ENCODE measurements around the gene PTPRE. TPM values are rescaled to one million over a fixed set of nuclear protein-coding genes. Genes with fewer than 3 reads are reported as not detected.

PTPRE gene
- total RNA-seq, 1 experiment from 2014 or later: 3.1 TPM

DNA sequence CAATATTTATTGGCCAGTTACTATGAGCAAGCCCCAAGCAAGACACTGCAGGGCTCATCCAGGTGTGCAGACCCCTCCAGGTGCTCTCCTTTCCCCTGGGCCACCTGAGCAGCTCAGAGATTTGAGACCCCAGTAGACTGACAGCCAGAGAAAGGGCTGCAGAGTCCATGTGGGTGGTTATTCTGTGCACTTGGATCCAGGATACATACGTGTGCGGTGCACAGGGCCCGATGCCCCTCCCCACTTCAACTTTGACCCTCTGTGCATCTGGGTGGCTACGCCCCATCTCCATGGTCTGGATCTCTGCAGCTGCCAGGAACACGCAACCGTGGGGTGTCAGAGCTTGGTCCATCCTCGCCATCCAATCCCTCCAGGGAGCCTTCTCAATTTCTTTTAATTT is 146.5 kb downstream of the PTPRE start:
- ChIA-PET POLR2A (no interaction called here), CTCF (interaction anchor here (1.2 kb wide), 1 partner anchor 16 kb away, joined by 3 read pairs; no protein-coding TSS in a partner anchor)
- no peak for TF ChIP-seq SMAD3 (CRISPR knock-in tag; IDR thresholded peaks at IDR 0.05; ENCODE audit: borderline replicate concordance)
- TF ChIP-seq, protein P1, sequence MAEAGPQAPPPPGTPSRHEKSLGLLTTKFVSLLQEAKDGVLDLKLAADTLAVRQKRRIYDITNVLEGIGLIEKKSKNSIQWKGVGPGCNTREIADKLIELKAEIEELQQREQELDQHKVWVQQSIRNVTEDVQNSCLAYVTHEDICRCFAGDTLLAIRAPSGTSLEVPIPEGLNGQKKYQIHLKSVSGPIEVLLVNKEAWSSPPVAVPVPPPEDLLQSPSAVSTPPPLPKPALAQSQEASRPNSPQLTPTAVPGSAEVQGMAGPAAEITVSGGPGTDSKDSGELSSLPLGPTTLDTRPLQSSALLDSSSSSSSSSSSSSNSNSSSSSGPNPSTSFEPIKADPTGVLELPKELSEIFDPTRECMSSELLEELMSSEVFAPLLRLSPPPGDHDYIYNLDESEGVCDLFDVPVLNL (CRISPR knock-in tag; IDR thresholded peaks at IDR 0.05; ENCODE audit: borderline replicate concordance, low read depth): no peak
- TF ChIP-seq, protein P2, sequence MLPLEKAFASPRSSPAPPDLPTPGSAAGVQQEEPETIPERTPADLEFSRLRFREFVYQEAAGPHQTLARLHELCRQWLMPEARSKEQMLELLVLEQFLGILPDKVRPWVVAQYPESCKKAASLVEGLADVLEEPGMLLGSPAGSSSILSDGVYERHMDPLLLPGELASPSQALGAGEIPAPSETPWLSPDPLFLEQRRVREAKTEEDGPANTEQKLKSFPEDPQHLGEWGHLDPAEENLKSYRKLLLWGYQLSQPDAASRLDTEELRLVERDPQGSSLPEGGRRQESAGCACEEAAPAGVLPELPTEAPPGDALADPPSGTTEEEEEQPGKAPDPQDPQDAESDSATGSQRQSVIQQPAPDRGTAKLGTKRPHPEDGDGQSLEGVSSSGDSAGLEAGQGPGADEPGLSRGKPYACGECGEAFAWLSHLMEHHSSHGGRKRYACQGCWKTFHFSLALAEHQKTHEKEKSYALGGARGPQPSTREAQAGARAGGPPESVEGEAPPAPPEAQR (CRISPR knock-in tag; IDR thresholded peaks at IDR 0.05): no peak
- TF ChIP-seq ETV6 (CRISPR knock-in tag; IDR thresholded peaks at IDR 0.05): no peak
- TF ChIP-seq CREM (CRISPR knock-in tag; IDR thresholded peaks at IDR 0.05): no peak
- no peak for TF ChIP-seq TEAD4 (CRISPR knock-in tag; IDR thresholded peaks at IDR 0.05)
- TF ChIP-seq, protein P3, sequence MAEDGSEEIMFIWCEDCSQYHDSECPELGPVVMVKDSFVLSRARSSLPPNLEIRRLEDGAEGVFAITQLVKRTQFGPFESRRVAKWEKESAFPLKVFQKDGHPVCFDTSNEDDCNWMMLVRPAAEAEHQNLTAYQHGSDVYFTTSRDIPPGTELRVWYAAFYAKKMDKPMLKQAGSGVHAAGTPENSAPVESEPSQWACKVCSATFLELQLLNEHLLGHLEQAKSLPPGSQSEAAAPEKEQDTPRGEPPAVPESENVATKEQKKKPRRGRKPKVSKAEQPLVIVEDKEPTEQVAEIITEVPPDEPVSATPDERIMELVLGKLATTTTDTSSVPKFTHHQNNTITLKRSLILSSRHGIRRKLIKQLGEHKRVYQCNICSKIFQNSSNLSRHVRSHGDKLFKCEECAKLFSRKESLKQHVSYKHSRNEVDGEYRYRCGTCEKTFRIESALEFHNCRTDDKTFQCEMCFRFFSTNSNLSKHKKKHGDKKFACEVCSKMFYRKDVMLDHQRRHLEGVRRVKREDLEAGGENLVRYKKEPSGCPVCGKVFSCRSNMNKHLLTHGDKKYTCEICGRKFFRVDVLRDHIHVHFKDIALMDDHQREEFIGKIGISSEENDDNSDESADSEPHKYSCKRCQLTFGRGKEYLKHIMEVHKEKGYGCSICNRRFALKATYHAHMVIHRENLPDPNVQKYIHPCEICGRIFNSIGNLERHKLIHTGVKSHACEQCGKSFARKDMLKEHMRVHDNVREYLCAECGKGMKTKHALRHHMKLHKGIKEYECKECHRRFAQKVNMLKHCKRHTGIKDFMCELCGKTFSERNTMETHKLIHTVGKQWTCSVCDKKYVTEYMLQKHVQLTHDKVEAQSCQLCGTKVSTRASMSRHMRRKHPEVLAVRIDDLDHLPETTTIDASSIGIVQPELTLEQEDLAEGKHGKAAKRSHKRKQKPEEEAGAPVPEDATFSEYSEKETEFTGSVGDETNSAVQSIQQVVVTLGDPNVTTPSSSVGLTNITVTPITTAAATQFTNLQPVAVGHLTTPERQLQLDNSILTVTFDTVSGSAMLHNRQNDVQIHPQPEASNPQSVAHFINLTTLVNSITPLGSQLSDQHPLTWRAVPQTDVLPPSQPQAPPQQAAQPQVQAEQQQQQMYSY (CRISPR knock-in tag; IDR thresholded peaks at IDR 0.05): no peak
- TF ChIP-seq USF1 (CRISPR knock-in tag; IDR thresholded peaks at IDR 0.05): no peak
- no peak for TF ChIP-seq MXD4 (CRISPR knock-in tag; IDR thresholded peaks at IDR 0.05; ENCODE audit: borderline replicate concordance)
- no peak for TF ChIP-seq ZBTB21 (CRISPR knock-in tag; IDR thresholded peaks at IDR 0.05; ENCODE audit: borderline replicate concordance)
- H3K27me3 Mint-ChIP-seq (ENCODE audit: low read depth): no peaks in the 10 kb centered on the region
- no peak for DNase-seq (ENCODE audit: low spot score)
- ATAC-seq: no peak
- no peaks in the 10 kb centered on the region for H3K4me1 Mint-ChIP-seq
- no peaks in the 10 kb centered on the region for H3K36me3 Mint-ChIP-seq
- no peak overlapping the region for H3K27ac Mint-ChIP-seq
- H3K9me3 Mint-ChIP-seq: no peaks in the 10 kb centered on the region
- no peak overlapping the region for H3K4me3 Mint-ChIP-seq

DNA sequence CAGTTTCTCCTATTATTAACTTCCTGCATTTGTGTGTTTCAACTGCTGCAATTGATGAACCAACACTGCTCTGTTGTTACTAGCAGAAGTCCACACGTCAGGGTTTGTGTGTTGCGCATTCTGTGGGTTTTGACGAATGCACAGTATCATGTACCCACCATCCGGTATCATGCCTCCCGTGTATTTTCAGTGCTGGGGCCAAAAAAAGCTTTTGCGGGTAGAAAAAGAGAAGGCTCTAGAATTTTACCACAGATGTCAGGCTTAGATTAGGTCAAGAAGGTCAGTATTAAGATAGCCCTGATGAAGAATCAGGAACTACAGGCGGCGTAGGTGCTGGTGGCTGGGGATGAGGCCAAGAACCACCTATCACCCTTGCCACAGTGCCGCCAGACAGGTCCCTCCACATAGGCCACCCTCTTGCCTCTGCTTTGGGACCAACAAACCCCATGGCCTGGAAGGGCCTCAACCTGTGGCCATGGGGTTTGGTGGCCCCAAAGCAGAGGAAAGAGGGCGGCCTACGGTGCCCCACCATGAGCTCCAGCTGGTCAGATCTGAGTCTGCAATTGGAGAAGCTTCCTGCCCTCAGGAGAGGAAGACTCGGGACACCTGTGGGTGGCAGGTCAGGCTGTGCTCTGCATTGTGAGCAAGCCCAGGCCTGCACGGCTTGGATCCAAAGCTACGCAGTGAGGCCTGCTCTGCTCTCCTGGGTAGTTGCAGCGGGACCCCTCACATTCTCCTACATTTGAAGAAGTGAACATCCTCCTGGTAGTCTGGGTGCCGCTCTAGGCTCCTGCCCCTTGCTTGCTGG is 147.5 kb downstream of the PTPRE start:
- H3K27ac Mint-ChIP-seq: no peak overlapping the region
- no peaks in the 10 kb centered on the region for H3K27me3 Mint-ChIP-seq (ENCODE audit: low read depth)
- H3K36me3 Mint-ChIP-seq: no peaks in the 10 kb centered on the region
- ATAC-seq (no peak), DNase-seq (ENCODE audit: low spot score) (no peak)
- ChIA-PET POLR2A (no interaction called here), CTCF (interaction anchor here (1.5 kb wide), 1 partner anchor 15 kb away, joined by 8 read pairs; no protein-coding TSS in a partner anchor)
- H3K4me1 Mint-ChIP-seq: no peaks in the 10 kb centered on the region
- H3K9me3 Mint-ChIP-seq: no peaks in the 10 kb centered on the region
- no peak overlapping the region for H3K4me3 Mint-ChIP-seq
- TF ChIP-seq HMGA2 (CRISPR knock-in tag; IDR thresholded peaks at IDR 0.05) (no peak), USF1 (CRISPR knock-in tag; IDR thresholded peaks at IDR 0.05) (no peak), JAZF1 (CRISPR knock-in tag; IDR thresholded peaks at IDR 0.05) (no peak), SMAD4 (CRISPR knock-in tag; IDR thresholded peaks at IDR 0.05) (no peak), SOX15 (CRISPR knock-in tag; IDR thresholded peaks at IDR 0.05) (no peak), ZNF416 (CRISPR knock-in tag; IDR thresholded peaks at IDR 0.05) (no peak), ZBTB21 (CRISPR knock-in tag; IDR thresholded peaks at IDR 0.05; ENCODE audit: borderline replicate concordance) (no peak), ETV6 (CRISPR knock-in tag; IDR thresholded peaks at IDR 0.05) (no peak), PRRX2 (CRISPR knock-in tag; IDR thresholded peaks at IDR 0.05) (no peak), NFE2L1 (CRISPR knock-in tag; IDR thresholded peaks at IDR 0.05) (no peak), FOXP4 (CRISPR knock-in tag; IDR thresholded peaks at IDR 0.05) (no peak), SMAD3 (CRISPR knock-in tag; IDR thresholded peaks at IDR 0.05; ENCODE audit: borderline replicate concordance) (no peak), ZNF138 (CRISPR knock-in tag; conservative IDR thresholded peaks at IDR 0.05) (no peak), MAX (CRISPR knock-in tag; IDR thresholded peaks at IDR 0.05) (no peak), NFYB (CRISPR knock-in tag; conservative IDR thresholded peaks at IDR 0.05; ENCODE audit: low read depth) (no peak), CBFB (CRISPR knock-in tag; IDR thresholded peaks at IDR 0.05; ENCODE audit: low read depth) (no peak)
- TF ChIP-seq, protein P2 (CRISPR knock-in tag; IDR thresholded peaks at IDR 0.05): no peak
